AG04449 (cell line): ENCODE results near the gene KIF26B.

Experiments
- CTCF ChIA-PET: fragments of 350-600 bp; formaldehyde crosslinking; extraction: SDS; loops from one replicate; lab custom pipeline; 2021; ENCODE audit warnings: antibody characterized with exemption; lab: Yijun Ruan, JAX
- POLR2A ChIA-PET: fragments of 400-600, 350-600 bp; formaldehyde crosslinking; extraction: SDS; loops from one replicate; lab custom pipeline; 2020; ENCODE audit warnings: antibody characterized with exemption, inconsistent platforms; lab: Yijun Ruan, JAX
- DNase-seq: peaks from one replicate; pipeline ENCODE4 v3.0.0-alpha.2; 2010; ENCODE audit warnings: low read depth, low spot score
- H3K4me3 ChIP-seq: 2 replicates; pipeline ENCODE4 v1.5.1; 2011; ENCODE audit warnings: low read depth, mild to moderate bottlenecking, control low read depth, low read length
- TF ChIP-seq, protein P1 (sequence below): IDR thresholded peaks from one replicate; pipeline ENCODE4 v1.5.1; 2011; ENCODE audit warnings: mild to moderate bottlenecking, moderate library complexity, low read length, control low read depth, inconsistent platforms; ENCODE audit not compliant: insufficient read depth; ENCODE audit errors: missing control alignments

The KIF26B gene

DNA sequence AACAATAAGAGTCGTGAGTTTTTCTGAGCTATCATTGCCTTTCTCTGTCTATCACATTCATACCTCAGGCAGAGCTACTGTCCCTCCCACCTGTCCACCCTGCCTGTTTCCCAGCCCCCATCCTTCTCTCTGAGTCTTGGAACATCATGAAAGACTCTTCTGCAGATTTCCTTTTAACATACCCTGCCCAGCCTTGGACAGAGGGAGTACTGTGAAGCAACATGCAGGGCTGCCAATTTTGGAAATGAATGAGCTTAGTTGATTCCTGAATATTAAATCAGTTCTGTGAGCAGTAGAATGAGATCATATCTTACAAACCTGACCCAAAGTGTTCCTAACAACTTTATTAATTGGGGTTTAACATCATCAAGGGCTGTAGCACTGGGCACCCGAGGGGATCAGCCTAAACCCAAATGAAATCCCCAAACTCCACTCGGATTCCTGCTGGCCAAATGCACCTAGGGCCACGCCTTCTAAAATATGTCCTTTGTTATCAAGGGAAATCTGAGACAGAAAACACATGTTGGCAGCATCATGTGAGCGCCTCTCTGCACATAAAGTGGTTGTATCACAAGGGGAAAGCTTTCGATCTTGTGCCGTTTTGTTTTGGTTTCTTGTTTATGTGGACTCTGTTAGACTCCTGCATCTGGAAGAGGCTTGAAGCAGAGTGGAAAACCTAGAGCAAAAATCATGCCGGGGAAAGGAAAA is 357.6 kb downstream of the KIF26B start:
- DNase-seq, result no peak
- ChIA-PET CTCF (interaction anchor here (1.5 to 2.4 kb wide), 3 partner anchors 9 to 359 kb away, joined by 3 to 7 read pairs (median 4); no protein-coding TSS in a partner anchor), POLR2A (interaction anchor here (0.7 kb wide), 1 partner anchor 38 kb away, joined by 3 read pairs; no protein-coding TSS in a partner anchor)
- no peak overlapping the region for H3K4me3 ChIP-seq
- TF ChIP-seq, protein P1, sequence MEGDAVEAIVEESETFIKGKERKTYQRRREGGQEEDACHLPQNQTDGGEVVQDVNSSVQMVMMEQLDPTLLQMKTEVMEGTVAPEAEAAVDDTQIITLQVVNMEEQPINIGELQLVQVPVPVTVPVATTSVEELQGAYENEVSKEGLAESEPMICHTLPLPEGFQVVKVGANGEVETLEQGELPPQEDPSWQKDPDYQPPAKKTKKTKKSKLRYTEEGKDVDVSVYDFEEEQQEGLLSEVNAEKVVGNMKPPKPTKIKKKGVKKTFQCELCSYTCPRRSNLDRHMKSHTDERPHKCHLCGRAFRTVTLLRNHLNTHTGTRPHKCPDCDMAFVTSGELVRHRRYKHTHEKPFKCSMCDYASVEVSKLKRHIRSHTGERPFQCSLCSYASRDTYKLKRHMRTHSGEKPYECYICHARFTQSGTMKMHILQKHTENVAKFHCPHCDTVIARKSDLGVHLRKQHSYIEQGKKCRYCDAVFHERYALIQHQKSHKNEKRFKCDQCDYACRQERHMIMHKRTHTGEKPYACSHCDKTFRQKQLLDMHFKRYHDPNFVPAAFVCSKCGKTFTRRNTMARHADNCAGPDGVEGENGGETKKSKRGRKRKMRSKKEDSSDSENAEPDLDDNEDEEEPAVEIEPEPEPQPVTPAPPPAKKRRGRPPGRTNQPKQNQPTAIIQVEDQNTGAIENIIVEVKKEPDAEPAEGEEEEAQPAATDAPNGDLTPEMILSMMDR, result no peak

GRCh38 chr1:245512980-245513578 is 358.3 kb downstream of the KIF26B start:
- TF ChIP-seq, protein P1, result no peak
- H3K4me3 ChIP-seq, result no peak overlapping the region
- POLR2A ChIA-PET, result no interaction called here
- CTCF ChIA-PET, result interaction anchor here (0.5 to 2.4 kb wide), 5 partner anchors 10 to 360 kb away, joined by 3 to 7 read pairs (median 3); no protein-coding TSS in a partner anchor
- DNase-seq, result no peak

- DNase-seq, result no peak
- H3K4me3 ChIP-seq, result no peak overlapping the region
- TF ChIP-seq, protein P1, result no peak
- POLR2A ChIA-PET, result no interaction called here
- CTCF ChIA-PET, result interaction anchor here (0.8 kb wide), 1 partner anchor 360 kb away, joined by 3 read pairs; no protein-coding TSS in a partner anchor
These were observed 361.5 kb downstream of the KIF26B start for GRCh38 chr1:245516284-245516759.

- DNase-seq, result no peak
- CTCF ChIA-PET, result no interaction called here
- H3K4me3 ChIP-seq, result no peak overlapping the region
- TF ChIP-seq, protein P1, result no peak
- POLR2A ChIA-PET, result no interaction called here
These were observed 365.8 kb downstream of the KIF26B start for GRCh38 chr1:245520611-245521010.

DNA sequence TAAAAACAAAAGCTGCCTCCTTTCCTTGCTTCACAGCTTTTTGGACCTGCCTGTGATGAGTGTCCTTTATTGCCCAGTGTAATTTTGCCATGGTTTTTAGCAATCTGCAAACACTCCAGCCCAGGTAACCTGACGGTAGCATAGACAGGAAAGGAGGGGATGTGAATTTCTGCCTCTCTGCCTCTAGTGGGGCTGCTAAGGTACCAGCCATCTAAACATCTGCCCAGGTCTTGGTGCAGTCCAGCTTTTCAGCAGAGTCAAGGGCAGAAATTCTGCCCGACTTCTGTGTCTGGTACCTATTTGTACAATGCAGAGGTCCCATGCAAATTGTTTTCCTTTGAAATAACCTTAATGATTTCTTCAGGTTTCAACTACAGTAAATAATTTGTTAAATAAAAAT is 371.4 kb downstream of the KIF26B start:
- CTCF ChIA-PET, result no interaction called here
- no peak overlapping the region for H3K4me3 ChIP-seq
- POLR2A ChIA-PET, result no interaction called here
- DNase-seq, result no peak
- TF ChIP-seq, protein P1, result no peak

DNA sequence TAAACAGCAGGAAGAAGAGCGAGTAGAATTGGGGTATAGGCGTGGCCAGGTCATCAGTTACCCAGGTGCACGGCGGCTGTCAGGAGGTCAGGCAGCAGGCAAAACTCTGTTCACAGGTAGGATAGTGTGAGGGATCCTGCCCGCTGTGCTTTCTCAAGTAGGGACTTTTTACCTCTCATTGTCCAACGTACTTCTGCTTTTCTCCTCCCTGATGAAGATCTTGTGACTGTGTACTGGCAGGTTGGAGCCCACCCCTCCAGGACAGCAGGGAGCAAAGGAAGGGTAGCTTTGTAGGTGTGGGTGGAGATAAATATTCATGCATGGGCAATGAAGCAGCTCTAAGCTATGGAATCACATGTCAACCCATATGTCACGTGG is 373.5 kb downstream of the KIF26B start:
- POLR2A ChIA-PET, result no interaction called here
- TF ChIP-seq, protein P1, result no peak
- no peak overlapping the region for H3K4me3 ChIP-seq
- CTCF ChIA-PET, result no interaction called here
- DNase-seq, result no peak
